Measurements from ENCODE around the gene KCNJ10. TPM values are rescaled to one million over a fixed set of nuclear protein-coding genes. Genes with fewer than 3 reads are reported as not detected.
A peak's percentile ranks its signal among the peaks of the same experiment; 100 is the strongest.

Gene KCNJ10
- total and polyA plus RNA-seq, 2 of the 13 experiments (the other 11 are each of a cell fraction or from before 2014, with no cell fraction given) = 4.4 to 10.3 TPM

GRCh38 chr1:160101037-160101716, 31.2 kb upstream of the KCNJ10 start (continued):
- TF ChIP-seq RNF219 (CRISPR knock-in tag; IDR thresholded peaks at IDR 0.05) (no peak), ZNF232 (CRISPR knock-in tag; IDR thresholded peaks at IDR 0.05; ENCODE audit: borderline replicate concordance) (0 out of 2 replicates have a peak, but pooled peaks have one; percentile 44), SMAD1 (CRISPR knock-in tag; IDR thresholded peaks at IDR 0.05; ENCODE audit: borderline replicate concordance, low read depth) (no peak), HBP1 (CRISPR knock-in tag; IDR thresholded peaks at IDR 0.05; ENCODE audit: low read depth) (no peak), ZNF296 (CRISPR knock-in tag; conservative IDR thresholded peaks at IDR 0.05) (no peak), SSRP1 (CRISPR knock-in tag; IDR thresholded peaks at IDR 0.05) (no peak), CENPT (CRISPR knock-in tag; IDR thresholded peaks at IDR 0.05; ENCODE audit: low read depth) (no peak), GATAD1 (CRISPR knock-in tag; IDR thresholded peaks at IDR 0.05) (peak; percentile 61; the same call in 1 of the 2 replicates), TBL1XR1 (IDR thresholded peaks at IDR 0.05; ENCODE audit: borderline replicate concordance, low read length, partially characterized antibody) (peak; percentile 17), TSC22D2 (CRISPR knock-in tag; IDR thresholded peaks at IDR 0.05; ENCODE audit: borderline replicate concordance) (no peak), ZNF280D (CRISPR knock-in tag; IDR thresholded peaks at IDR 0.05) (no peak), ZNF772 (CRISPR knock-in tag; IDR thresholded peaks at IDR 0.05) (no peak), KDM2A (CRISPR knock-in tag; IDR thresholded peaks at IDR 0.05; ENCODE audit: borderline replicate concordance, low read depth) (peak; percentile 60), ZNF329 (CRISPR knock-in tag; IDR thresholded peaks at IDR 0.05; ENCODE audit: low read depth) (no peak), MLXIP (CRISPR knock-in tag; IDR thresholded peaks at IDR 0.05; ENCODE audit: borderline replicate concordance) (no peak), E2F1 (CRISPR knock-in tag; IDR thresholded peaks at IDR 0.05) (no peak), ATF3 (CRISPR knock-in tag; IDR thresholded peaks at IDR 0.05) (no peak), ZBTB1 (CRISPR knock-in tag; IDR thresholded peaks at IDR 0.05; ENCODE audit: borderline replicate concordance) (no peak)

All from HepG2 (cell line).